Activated CD4-positive, alpha-beta T cell treated with anti-CD3 and anti-CD28 coated beads for 36 hours (primary cell): ENCODE results near the gene MSL3. TPM values are rescaled to one million over a fixed set of nuclear protein-coding genes. Genes with fewer than 3 reads are reported as not detected.

Experiments used
- ATAC-seq: fragments of 200-7000 bp; cut with Tn5 transposase; one replicate; pipeline ENCODE4 v1.10.0; 2021; ENCODE audit warnings: mild to moderate bottlenecking, moderate library complexity
- CTCF ChIA-PET: fragments of 350-600 bp; sonication (Branson Sonifier 250); formaldehyde crosslinking; loops from one replicate; lab custom pipeline; 2021; ENCODE audit warnings: antibody characterized with exemption; lab: Charles Lee
- POLR2A ChIA-PET: fragments of 350-600 bp; sonication (Branson Sonifier 250); formaldehyde crosslinking; loops from one replicate; lab custom pipeline; 2021; ENCODE audit warnings: antibody characterized with exemption, inconsistent platforms; lab: Charles Lee
- DNase-seq: peaks from one replicate; pipeline ENCODE4 v3.0.0-alpha.2; 2020
- H3K27ac Mint-ChIP-seq: one replicate; pipeline ENCODE4 v1.8.0; 2021; ENCODE audit warnings: mixed read lengths
- H3K27me3 Mint-ChIP-seq: one replicate; pipeline ENCODE4 v1.8.0; 2021; ENCODE audit warnings: mixed read lengths
- H3K36me3 Mint-ChIP-seq: one replicate; pipeline ENCODE4 v1.8.0; 2021; ENCODE audit warnings: low read depth, mixed read lengths
- H3K4me1 Mint-ChIP-seq: one replicate; pipeline ENCODE4 v1.8.0; 2021; ENCODE audit warnings: mixed read lengths
- H3K4me3 Mint-ChIP-seq: one replicate; pipeline ENCODE4 v1.8.0; 2021; ENCODE audit warnings: mild to moderate bottlenecking, moderate library complexity, mixed read lengths
- H3K9me3 Mint-ChIP-seq: one replicate; pipeline ENCODE4 v1.8.0; 2021; ENCODE audit warnings: low read depth, mixed read lengths
- intact Hi-C, 2 experiments: fragments of 100-400 bp; cut with DNase I in 1 of 2; cut with micrococcal nuclease in 1 of 2; formaldehyde crosslinking; loops; one replicate each; pipeline versions ENCODE4 v1.14.2 to v1.15.1; 2022 to 2024; cut with DNase I, micrococcal nuclease
- total RNA-seq, 2 experiments: library from RNA; stranded (reverse); gene quantifications; one replicate each; pipeline ENCODE4 v1.2.3, GENCODE V29; 2021

Gene MSL3
- total RNA-seq, 2 experiments from 2014 or later = 51.6 to 54.2 TPM

- ChIA-PET POLR2A (interaction anchor here (0.6 to 0.9 kb wide), 3 partner anchors 8 to 13 kb away, joined by 3 to 6 read pairs (median 4); no protein-coding TSS in a partner anchor), CTCF (interaction anchor here (1.0 to 1.6 kb wide), 4 partner anchors 8 to 28 kb away, joined by 3 to 5 read pairs (median 3); no protein-coding TSS in a partner anchor)
- Mint-ChIP-seq H3K9me3 (no peaks in the 10 kb centered on the region), H3K27ac (peak overlapping the region; percentile 96), H3K36me3 (peaks cover 39% of the 10 kb centered on the region), H3K4me1 (peaks cover 25% of the 10 kb centered on the region), H3K27me3 (no peaks in the 10 kb centered on the region), H3K4me3 (peak overlapping the region; percentile 94)
- DNase-seq (peak; percentile 80), ATAC-seq (peak; percentile 82)
- intact Hi-C loops = loop anchor here (2.0 to 10.0 kb wide), 5 partner anchors 15 to 1745 kb away; partner anchors contain the start of gene HCCS (in 2 of the 2)
Observed at GRCh38 chrX:11759461-11760311, 1.6 kb downstream of the MSL3 start.

GRCh38 chrX:11760958-11761357, 2.9 kb downstream of the MSL3 start:
- CTCF ChIA-PET = interaction anchor here (1.2 to 1.6 kb wide), 2 partner anchors 9 to 10 kb away, joined by 3 read pairs; no protein-coding TSS in a partner anchor
- ATAC-seq = no peak
- Mint-ChIP-seq H3K27me3 (no peaks in the 10 kb centered on the region), H3K4me3 (peak overlapping the region; percentile 88), H3K9me3 (no peaks in the 10 kb centered on the region), H3K36me3 (peaks cover 51% of the 10 kb centered on the region), H3K27ac (peak overlapping the region; percentile 98), H3K4me1 (peaks cover 33% of the 10 kb centered on the region)
- POLR2A ChIA-PET = no interaction called here
- no peak for DNase-seq
- intact Hi-C loops = loop anchor here in 1 of 2 experiments (2.0 to 5.0 kb wide), 2 partner anchors 14 to 649 kb away; partner anchors contain the start of gene HCCS

DNA sequence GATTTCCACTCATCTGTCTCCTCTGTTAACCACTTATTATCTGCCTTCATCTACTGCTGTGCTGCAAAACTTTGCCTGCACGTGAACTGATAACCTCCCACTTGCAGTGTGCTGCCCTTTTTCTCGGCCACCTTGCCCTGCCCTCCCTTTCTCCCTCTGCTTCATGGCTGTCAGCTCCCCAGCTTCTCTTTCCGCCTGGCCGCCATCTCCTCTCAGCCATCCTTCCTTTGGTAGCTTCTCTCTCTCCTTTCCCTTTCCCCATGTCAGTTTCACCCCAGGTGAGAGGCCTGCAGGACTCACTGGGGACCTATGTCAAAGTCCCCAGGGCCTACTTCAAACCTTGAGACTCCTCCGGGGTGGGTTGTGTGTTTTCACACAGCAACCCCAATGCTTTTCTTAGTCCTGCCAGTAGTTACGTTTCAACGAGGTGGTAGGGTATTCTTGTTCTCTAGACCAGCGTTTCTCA, 6.6 kb downstream of the MSL3 start:
- no peaks in the 10 kb centered on the region for H3K9me3 Mint-ChIP-seq
- DNase-seq = no peak

GRCh38 chrX:11765449-11765848, 7.4 kb downstream of the MSL3 start:
- Mint-ChIP-seq H3K4me1 (peaks cover 47% of the 10 kb centered on the region), H3K9me3 (no peaks in the 10 kb centered on the region), H3K4me3 (peak overlapping the region; percentile 83), H3K27me3 (no peaks in the 10 kb centered on the region), H3K36me3 (peaks cover 61% of the 10 kb centered on the region), H3K27ac (peak overlapping the region; percentile 96)
- ChIA-PET POLR2A (interaction anchor here (1.0 kb wide), 1 partner anchor 17 kb away, joined by 4 read pairs; no protein-coding TSS in a partner anchor), CTCF (interaction anchor here (0.6 to 1.1 kb wide), 2 partner anchors 8 to 100 kb away, joined by 3 read pairs; no protein-coding TSS in a partner anchor)
- ATAC-seq (no peak), DNase-seq (peak; percentile 30)
- intact Hi-C loops = no loop called here

More for the DNA sequence above, 6.6 kb downstream of the MSL3 start:
- Mint-ChIP-seq H3K27ac (peak overlapping the region; percentile 96), H3K4me1 (peaks cover 45% of the 10 kb centered on the region), H3K36me3 (peaks cover 62% of the 10 kb centered on the region), H3K27me3 (no peaks in the 10 kb centered on the region), H3K4me3 (peak overlapping the region; percentile 83)
- ChIA-PET POLR2A (no interaction called here), CTCF (interaction anchor here (1.3 to 1.6 kb wide), 2 partner anchors 14 to 233 kb away, joined by 3 to 4 read pairs; no protein-coding TSS in a partner anchor)
- intact Hi-C loops = loop anchor here in 1 of 2 experiments (5.0 kb wide), 1 partner anchor 652 kb away; the partner anchor contains the start of gene HCCS
- ATAC-seq = peak; percentile 9

DNA sequence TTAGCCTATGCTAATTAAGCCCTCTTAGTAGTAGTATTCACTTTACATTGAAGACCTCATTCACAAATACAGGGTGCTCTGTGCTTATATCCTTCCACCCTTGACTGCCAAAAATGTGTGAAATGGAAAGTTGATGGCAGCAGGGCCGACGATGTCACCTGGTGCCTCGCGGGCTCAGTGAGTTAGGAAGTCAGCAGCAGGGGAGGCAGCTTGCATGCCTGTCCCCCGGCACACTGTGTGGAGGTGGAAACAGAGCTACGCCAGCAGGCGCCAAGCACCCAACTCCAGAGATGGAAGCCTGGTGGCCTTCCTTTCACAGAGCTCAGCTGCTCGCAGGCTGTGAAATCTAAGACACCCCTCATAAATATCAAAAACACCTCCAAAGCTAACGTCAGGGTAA, 8.4 kb downstream of the MSL3 start:
- peak overlapping the region; percentile 83 for H3K4me3 Mint-ChIP-seq
- ChIA-PET POLR2A (interaction anchor here (1.0 kb wide), 1 partner anchor 18 kb away, joined by 4 read pairs; no protein-coding TSS in a partner anchor), CTCF (interaction anchor here (0.7 to 1.7 kb wide), 4 partner anchors 8 to 43 kb away, joined by 3 to 8 read pairs (median 3); partner anchors contain the start of gene MSL3)
- no peaks in the 10 kb centered on the region for H3K27me3 Mint-ChIP-seq
- H3K9me3 Mint-ChIP-seq = no peaks in the 10 kb centered on the region
- H3K36me3 Mint-ChIP-seq = peaks cover 62% of the 10 kb centered on the region
- DNase-seq (peak; percentile 52), ATAC-seq (peak; percentile 27)
- H3K4me1 Mint-ChIP-seq = peaks cover 54% of the 10 kb centered on the region
- intact Hi-C loops = loop anchor here in 1 of 2 experiments (1.0 kb wide), 1 partner anchor 8 kb away; the partner anchor contains the start of gene MSL3
- peak overlapping the region; percentile 96 for H3K27ac Mint-ChIP-seq

DNA sequence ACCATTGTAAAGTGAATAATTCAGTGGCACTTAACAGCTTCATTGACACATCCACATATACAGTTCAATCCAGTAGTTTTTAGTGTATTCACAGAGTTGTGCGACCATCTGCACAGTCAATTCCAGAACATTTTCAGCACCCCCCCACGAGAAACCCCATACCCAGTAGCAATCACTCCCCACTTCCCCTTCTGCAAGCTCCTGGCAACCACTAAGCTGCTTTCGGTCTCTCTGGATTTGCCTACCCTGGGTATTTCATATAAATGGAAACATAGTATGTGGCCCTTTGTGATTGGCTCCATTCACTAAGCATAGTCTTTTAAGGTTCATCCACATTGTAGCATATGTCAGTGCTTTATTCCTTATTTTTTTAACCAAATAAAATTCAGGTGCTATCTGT, 10.0 kb downstream of the MSL3 start:
- ATAC-seq (peak; percentile 19), DNase-seq (peak; percentile 22)
- Mint-ChIP-seq H3K27me3 (no peaks in the 10 kb centered on the region), H3K9me3 (no peaks in the 10 kb centered on the region), H3K4me3 (no peak overlapping the region), H3K27ac (peak overlapping the region; percentile 62), H3K36me3 (peaks cover 52% of the 10 kb centered on the region), H3K4me1 (peaks cover 54% of the 10 kb centered on the region)
- intact Hi-C loops = no loop called here
- ChIA-PET POLR2A (interaction anchor here (1.2 kb wide), 1 partner anchor 9 kb away, joined by 4 read pairs; no protein-coding TSS in a partner anchor), CTCF (interaction anchor here (0.6 to 1.7 kb wide), 4 partner anchors 9 to 244 kb away, joined by 3 to 8 read pairs (median 6); no protein-coding TSS in a partner anchor)

DNA sequence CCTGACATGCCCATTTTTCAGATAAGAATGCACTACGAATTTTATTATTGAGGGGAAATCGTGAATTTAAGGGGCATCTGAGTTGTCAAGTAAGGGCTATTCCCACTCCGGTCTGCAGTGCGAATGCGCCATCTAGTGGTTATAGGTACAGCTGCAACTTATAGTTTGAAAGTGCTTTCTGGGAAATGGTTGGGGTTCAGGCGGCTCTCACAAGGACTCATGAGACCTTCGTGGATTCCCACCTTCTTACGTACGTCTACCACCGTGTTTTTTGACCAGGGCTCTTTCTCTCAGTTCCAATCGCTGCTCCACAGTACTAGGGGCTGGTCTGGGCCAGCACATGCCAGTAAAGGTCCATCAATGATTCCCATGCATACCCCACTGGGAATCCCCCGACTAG, 12.3 kb downstream of the MSL3 start:
- Mint-ChIP-seq H3K4me3 (no peak overlapping the region), H3K36me3 (peaks cover 39% of the 10 kb centered on the region), H3K27me3 (no peaks in the 10 kb centered on the region), H3K4me1 (peaks cover 37% of the 10 kb centered on the region), H3K27ac (peak overlapping the region; percentile 93), H3K9me3 (no peaks in the 10 kb centered on the region)
- intact Hi-C loops = loop anchor here (1.0 to 5.0 kb wide), 7 partner anchors 12 to 623 kb away; partner anchors contain the start of genes ARHGAP6 (in 1 of the 2) and MSL3 (in 1 of the 2)
- peak; percentile 75 for ATAC-seq
- POLR2A ChIA-PET = no interaction called here
- CTCF ChIA-PET = interaction anchor here (0.7 to 1.9 kb wide), 5 partner anchors 8 to 238 kb away, joined by 3 to 12 read pairs (median 3); no protein-coding TSS in a partner anchor
- DNase-seq = peak; percentile 61

DNA sequence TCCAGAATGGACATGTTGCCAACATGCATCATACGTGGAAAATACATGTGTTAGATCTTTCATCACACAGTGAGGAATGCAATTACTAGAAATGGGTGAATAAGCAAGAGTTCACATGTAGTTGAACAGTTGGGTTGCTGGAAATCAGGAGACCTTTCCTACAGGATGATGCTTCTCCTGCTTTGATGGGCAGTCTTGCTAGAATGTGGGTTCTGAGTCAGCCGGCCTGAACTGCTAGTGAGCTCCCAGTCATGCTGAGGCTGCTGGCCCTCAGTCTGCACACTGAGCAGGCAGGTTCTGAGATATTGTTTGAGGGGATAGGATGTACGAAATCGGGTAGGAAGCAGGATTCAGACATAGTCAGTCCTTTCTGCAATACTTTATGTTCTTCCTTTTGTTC, 20.2 kb downstream of the MSL3 start:
- intact Hi-C loops = no loop called here
- DNase-seq (no peak), ATAC-seq (no peak)
- Mint-ChIP-seq H3K4me1 (peaks cover 8% of the 10 kb centered on the region), H3K4me3 (no peak overlapping the region), H3K9me3 (no peaks in the 10 kb centered on the region), H3K36me3 (peaks cover 20% of the 10 kb centered on the region), H3K27ac (peak overlapping the region; percentile 47), H3K27me3 (no peaks in the 10 kb centered on the region)
- ChIA-PET CTCF (interaction anchor here (0.9 to 1.5 kb wide), 3 partner anchors 9 to 14 kb away, joined by 3 to 6 read pairs (median 6); no protein-coding TSS in a partner anchor), POLR2A (no interaction called here)

DNA sequence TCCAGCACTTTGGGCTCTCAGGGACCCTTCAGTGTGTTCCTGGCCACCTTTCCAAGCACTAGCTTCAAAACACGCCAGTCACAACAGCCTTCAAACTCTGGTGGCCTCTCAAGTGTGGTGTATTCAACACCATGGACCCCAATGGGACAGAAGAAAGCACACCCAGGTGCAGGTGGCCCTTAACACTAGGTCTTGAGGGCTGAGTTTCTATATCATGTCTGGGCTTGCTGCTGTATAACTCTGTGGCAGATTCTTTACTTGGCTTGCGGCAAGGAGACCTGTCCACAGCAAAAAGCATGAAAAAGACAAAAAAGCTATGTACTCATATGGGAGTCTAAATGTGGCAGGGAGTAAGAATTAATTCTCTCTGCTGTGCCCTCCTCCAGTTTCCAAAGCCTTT, 23.1 kb downstream of the MSL3 start:
- intact Hi-C loops = no loop called here
- H3K36me3 Mint-ChIP-seq = peaks cover 8% of the 10 kb centered on the region
- ChIA-PET CTCF (no interaction called here), POLR2A (no interaction called here)
- ATAC-seq (no peak), DNase-seq (no peak)
- H3K9me3 Mint-ChIP-seq = no peaks in the 10 kb centered on the region
- no peak overlapping the region for H3K4me3 Mint-ChIP-seq
- H3K27ac Mint-ChIP-seq = no peak overlapping the region
- H3K27me3 Mint-ChIP-seq = no peaks in the 10 kb centered on the region
- no peaks in the 10 kb centered on the region for H3K4me1 Mint-ChIP-seq

DNA sequence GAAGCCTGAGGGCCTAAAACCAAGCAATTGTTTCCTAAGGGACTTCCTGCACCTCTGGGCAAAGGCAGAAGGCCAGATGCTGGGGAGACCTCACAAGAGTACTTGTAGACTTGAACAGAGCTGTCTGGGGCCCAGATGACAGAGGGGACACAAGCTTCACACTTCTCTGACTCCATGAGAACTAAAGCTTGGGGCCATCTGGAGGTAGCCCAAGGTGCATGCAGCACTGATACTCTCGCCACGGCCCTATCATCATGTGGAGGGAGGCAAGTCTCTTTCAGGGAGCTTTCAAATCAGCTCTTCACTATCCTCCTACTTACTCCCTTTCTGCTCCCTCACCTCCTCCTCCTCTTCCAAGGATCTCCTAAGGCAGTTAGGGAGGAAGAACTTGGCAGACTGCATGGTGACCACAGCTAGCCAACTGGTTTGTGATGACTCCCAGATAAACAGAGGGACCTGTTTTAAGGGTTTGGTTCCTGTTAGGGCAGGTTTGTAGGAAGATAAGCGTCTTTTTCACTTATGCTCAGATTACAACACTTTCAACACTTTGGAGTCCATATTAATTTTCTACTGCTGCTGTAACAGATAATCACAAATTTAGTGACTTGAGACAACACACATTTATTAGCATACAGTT, 23.8 kb downstream of the MSL3 start:
- Mint-ChIP-seq H3K36me3 (peaks cover 6% of the 10 kb centered on the region), H3K27me3 (no peaks in the 10 kb centered on the region), H3K27ac (no peak overlapping the region), H3K4me1 (peaks cover 5% of the 10 kb centered on the region), H3K4me3 (no peak overlapping the region), H3K9me3 (no peaks in the 10 kb centered on the region)
- POLR2A ChIA-PET = no interaction called here
- no peak for DNase-seq
- no peak for ATAC-seq
- intact Hi-C loops = no loop called here
- CTCF ChIA-PET = interaction anchor here (0.6 to 1.9 kb wide), 2 partner anchors 10 to 12 kb away, joined by 3 to 5 read pairs; no protein-coding TSS in a partner anchor
